SH-SY5Y (cell line): ENCODE measurements around the gene TSPAN17.

Experiments
- GATA2 ChIP-seq: IDR thresholded peaks from 2 replicates; pipeline ENCODE4 v1.6.1; 2011; ENCODE audit warnings: mild to moderate bottlenecking, low read depth, low read length
- GATA3 ChIP-seq: IDR thresholded peaks from 2 replicates; pipeline ENCODE4 v1.6.1; 2011; ENCODE audit warnings: low read depth, mild to moderate bottlenecking, low read length, moderate library complexity

- TF ChIP-seq GATA2 (no peak), GATA3 (no peak)
Measured at GRCh38 chr5:176702671-176703641, 55.7 kb downstream of the TSPAN17 start.
